HL-60/S4 treated with retinoic acid at 250 ng/mL for 4 days and 3 days (cell line): ENCODE measurements around the gene CKAP2L.

ENCODE experiments used
- in situ Hi-C: fragments of 300-500 bp; cut with MboI; formaldehyde crosslinking; loops from 2 replicates; pipeline ENCODE4 v1.7.0; 2022; ENCODE audit warnings: low sequenced_read_pairs

Gene CKAP2L

DNA sequence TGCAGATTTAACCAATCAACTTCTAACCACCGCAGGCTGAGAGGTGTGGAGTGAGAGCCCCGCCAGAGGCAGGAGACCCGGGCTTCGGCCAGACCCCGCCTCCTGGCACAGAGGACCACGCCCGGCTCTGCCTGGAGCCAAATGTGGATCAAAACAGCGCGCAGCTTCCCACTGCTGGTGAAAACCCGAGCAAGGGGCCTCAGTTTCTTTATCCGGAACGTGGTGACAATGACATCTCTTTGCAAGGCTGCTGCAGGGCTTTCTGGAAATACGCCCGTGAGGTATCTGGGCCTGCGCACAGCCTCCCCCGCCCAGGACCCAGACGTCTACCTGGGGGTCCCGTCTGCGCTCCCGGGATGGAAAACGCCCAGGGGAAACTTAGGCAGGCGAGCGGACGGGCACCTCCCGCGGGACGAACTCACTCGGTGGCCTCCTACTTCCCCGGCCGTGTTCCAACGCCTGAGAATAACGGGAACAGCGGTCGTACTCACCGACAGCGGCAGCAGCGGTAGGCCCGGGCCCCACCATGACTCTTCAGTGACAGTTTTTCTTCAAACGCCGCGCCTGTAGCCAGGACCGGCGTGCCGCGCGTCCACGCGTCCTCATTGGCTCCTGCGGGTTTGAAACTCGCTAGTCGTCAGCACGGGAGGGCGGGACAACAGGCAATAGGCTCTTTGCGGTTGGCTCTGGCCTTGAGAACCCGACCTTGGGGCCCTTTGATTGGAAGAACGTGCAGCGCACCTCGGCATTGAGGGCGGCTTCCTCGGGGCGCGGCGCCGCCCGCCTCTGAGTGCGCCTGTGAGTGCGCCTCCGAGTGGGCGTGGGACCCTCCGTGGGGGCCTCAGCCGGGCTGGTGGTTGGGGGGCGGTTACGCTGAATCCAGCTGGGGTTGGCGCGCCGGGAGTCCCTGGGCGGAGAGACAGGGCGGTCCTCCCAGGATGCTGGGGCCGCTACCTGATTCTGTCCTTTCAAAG is at the start of gene CKAP2L:
CKAP2L (minus strand) TSS at position 539 of the 974 bp plus-strand sequence; CDS start at position 528, 11 bp downstream.
- in situ Hi-C loops = no loop called here

DNA sequence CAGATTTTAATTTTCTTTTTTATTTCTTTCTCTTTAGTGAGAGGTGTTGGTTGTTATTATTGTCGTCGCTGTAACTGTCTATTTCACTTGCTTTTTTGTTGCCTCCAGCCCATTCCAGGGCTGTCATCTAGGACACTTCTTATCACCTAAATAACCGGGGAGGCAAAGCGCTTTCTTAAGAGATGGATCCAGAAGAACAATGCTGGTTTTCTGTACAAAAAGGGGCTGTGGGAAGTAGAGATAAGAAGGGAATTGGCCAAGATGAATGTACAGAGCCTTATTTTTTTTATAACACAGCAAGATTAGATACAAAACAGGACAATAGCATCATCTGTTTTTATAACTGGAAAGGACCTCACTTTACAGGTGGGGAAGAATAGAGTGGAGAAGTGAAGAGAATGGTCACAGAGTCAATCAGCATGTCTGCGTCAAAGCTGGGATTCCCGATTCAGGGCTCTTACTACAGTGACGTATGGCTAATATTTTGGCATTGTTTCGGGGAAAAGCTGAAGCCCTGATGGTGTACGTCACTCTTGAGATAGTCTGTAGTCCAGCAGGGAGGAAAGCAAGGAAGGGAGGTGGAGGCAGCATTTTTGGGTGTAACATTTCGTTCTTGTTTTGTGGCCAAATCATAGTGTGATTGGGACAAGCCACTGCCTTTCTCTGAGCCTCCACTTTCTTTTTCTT is 49.0 kb upstream of the CKAP2L start:
- in situ Hi-C loops = no loop called here

DNA sequence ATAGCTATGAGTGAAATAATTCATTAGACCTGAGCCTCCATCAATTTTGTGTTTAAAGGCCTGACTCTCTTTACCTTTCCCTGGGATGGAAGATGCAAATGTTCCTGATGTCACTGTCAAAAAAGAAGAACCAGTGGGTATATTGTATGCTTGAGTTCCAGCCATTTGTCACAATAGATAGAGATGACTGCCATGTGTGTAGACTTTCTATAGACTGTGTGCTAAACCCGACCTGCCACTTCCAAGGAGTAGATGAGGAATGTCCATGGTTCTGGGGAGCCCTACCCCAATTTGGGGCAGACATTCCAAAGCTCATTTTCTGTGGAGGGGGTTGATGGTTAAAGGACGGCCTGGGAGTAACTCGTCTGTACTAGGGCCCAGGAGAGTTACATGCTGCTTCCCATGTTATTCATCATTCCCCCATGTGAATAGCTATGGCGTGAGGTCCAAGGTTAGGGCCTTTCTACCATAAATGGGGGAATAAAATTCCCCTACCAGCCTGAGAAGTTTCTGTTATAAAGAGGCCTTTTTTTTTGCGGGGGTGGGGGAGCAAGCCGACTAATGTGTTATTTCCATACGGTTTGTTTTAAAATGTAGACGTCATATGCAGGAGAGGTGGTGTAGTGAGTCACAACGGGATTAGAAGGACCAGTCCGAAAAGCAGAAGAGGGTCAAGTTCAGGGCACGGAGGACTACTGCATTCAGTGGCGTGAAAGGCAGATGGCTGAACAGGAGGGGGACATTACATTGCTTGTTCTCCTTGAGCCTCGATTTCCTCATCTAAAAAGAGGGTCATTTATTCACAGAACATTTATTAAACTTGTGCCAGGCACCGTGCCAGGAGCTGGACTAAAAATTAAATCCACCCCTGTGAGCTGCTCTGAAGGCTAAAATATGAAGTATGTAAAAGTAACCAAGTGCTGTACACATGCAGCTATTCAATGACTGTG is 48.2 kb upstream of the CKAP2L start:
- in situ Hi-C loops = no loop called here

DNA sequence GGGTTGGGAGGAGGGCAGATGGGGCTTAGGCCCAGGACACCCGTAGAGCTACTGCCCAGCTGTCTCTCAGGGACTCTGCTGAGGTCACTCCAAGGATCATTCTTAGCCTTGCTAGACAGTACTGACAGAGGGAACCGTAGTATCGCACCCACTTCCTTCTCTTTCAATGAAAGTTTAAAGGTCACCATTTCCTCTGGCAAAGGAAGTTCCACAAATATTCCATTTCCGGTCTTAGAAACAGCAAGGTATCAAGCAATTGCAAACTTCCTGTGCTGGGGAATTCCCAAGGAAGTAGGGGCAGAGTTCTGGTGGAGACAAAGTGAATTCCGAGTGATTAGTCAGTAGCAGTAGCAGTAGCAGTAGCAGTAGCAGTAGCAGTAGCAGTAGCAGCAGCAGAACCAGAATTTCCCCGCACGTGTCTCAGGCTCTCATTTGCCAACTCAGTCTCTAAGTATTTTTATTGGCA is 47.5 kb upstream of the CKAP2L start:
- in situ Hi-C loops = no loop called here

DNA sequence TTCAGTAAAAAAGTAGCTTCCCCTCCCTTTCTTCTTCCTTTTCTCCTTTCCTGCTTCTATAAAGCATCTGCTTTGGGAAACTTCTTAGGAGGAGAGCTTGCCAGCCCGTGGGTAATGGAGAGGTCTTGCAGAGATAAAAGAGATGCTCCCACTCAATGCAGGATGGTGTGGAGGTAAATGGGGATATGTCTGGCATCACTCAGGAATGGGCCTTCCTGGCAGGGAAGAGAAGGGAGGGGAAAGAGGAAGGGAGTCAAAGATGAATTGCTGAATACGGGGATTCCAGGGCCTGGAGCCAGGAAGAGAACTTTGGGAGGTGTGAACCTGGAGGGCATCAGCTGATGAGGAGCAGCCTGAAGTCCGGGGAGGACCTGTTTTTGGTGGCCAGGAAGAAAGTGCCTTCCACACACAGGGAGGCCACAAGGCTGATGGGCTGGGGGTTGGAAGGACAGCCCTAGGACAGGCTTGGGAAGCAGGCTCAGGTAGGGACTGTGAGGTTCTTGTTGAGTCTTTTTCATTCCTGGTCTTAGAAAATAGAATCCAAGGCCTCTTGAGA is 46.9 kb upstream of the CKAP2L start:
- in situ Hi-C loops = no loop called here

DNA sequence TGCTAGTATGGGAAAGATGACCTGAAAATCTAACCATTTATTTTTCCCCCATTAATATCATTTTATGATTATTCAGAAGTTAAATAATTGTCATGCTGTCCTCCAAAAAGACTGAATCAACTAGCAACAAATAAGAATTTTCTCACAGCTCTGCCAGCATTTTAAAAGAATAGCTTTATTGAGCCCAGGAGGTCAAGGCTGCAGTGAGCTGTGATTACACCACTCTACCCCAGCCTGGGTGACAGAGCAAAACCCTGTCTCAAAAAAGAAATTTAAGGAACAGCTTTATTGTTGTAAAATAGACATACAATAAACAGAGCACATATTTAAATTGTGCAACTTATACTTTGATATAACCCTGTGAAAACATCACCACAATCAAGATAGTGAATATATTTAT is 44.7 kb upstream of the CKAP2L start:
- in situ Hi-C loops = no loop called here

- in situ Hi-C loops = no loop called here
Observed at GRCh38 chr2:112807233-112807807, 42.9 kb upstream of the CKAP2L start.

GRCh38 chr2:112805542-112805941 is 41.1 kb upstream of the CKAP2L start:
- in situ Hi-C loops = no loop called here

DNA sequence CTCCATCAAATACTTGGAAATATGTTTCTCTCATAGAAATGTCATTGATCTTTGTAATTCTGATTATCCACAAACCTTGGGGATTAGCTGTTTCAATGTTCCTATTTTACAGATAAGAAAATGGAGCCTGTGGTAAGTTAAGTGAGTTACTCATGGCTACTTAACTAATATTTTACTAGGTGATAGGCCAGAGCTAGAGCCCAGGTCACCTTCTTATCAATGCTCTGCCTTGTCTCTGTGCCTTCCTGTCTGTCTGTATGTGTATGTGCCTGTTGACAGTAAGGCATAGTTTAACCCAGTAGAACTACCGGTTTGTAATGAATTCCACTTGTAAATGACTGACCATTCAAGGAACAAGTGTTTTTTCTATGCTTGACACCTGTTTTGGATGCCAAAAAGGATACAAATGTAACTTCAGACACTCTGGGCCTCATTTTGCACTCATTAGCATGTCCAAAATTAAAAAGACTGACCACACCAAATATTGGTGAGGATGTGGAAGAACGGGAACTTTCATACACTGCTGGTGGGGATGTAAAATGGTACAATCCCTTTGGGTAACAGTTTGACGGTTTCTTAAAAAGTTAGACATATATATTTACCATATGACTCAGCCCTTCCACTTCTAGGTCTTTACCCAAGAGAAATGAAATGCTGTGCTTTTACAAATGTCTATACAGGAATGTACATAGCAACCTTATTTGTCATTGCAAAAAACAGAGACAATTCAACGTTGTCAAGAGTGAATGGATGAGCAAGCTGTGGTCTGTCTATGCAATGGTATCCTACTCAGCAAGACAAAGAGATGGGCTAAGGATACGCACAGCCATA is 39.5 kb upstream of the CKAP2L start:
- in situ Hi-C loops = no loop called here

DNA sequence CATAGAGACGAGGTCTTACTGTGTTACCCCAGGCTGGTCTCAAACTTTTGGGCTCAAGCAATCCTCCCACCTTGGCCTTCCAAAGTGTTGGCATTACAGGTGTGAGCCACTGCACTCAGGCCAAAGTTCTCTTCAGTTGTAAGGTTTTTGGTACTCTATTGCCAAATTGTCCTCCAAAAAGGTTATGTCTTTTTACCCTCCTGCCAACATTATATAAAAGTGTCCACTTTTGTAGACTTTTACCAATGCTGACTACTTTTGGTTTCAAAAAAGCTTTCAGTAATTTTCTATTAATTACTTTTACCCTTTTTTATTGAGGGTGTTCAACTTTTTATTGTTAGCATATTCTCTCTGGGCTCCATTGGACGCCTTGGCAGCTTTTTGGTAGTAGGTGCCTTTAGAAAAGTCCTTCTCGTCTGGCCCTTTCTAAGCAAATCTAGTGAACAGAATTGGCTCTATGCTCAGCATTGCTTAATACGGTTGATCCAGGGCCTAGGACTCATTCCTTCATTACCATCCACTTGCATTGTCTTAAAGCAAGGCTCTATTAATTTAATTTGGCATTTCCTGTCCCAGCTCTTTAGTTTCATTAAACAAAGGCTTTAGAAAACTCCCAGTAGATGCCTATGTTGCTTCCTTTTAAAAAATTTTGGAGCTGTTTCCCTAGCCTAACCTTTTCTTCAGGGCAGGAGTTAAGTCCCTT is 36.6 kb upstream of the CKAP2L start:
- in situ Hi-C loops = no loop called here

- in situ Hi-C loops = no loop called here
Observed at GRCh38 chr2:112798979-112799975, 34.9 kb upstream of the CKAP2L start.

DNA sequence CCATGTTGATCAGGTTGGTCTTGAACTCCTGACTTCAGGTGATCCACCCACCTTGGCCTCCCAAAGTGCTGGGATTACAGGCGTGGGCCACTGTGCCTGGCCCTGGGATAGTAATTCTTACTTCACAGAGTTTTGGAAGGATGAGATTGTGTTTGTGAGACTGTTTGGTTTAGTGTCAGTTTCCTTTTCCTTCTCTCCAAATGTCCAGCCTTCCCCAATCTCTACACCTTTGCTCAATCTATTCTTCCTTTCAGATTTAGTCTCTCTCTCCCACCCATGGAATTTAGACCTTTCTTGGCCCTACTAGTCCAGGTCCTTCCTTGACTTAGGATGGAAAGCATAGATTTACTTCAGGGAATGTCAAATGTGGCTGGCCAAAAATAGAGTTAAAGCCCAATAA is 32.1 kb upstream of the CKAP2L start:
- in situ Hi-C loops = no loop called here

DNA sequence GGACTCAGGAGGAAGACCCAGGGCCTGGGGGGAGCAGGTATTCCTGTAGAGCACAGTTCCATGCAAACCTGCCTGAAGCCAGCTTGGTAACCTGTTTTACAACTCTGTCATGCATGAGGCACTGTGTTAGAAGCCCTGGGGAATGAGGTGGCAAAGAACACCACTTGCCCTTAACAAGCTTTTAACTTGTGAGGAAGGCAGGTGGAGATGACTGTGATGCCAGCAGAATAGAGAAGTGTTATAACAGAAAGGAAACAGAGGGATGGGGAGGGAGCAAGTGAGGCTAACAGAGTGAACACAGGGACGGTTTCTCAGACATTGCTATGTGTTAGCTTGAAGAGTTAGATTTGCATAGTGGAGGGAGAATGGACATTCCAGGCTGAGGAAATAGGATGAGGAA is 31.4 kb upstream of the CKAP2L start:
- in situ Hi-C loops = no loop called here

GRCh38 chr2:112794841-112795240 is 30.4 kb upstream of the CKAP2L start:
- in situ Hi-C loops = no loop called here

DNA sequence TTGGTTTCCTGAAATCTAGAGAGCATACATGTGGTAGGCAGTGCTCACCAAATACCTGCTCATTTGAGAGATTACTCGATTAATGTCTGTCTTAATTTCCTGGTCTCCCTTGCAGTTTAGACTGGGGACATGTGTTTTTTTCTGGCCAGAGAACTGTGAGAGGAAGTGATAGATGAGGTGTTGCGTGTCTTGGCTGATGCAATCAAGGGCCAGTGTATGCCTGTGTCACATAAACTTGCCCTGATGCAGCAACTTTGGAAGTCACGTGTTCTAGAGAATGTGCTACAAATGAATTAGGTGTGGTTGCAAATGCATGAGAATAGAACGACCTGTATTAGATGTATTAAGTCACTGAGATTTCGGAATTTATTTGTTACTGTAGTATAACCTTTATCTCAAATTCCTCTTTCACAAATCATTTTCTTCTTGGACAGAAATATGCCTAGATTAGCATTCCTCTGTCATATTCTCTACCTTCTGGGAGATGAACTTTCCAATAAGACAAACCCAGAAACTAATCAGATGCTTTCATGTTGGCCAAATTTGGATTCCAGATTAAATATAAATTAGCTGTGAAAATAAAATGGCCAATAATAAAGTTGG is 29.8 kb upstream of the CKAP2L start:
- in situ Hi-C loops = no loop called here

DNA sequence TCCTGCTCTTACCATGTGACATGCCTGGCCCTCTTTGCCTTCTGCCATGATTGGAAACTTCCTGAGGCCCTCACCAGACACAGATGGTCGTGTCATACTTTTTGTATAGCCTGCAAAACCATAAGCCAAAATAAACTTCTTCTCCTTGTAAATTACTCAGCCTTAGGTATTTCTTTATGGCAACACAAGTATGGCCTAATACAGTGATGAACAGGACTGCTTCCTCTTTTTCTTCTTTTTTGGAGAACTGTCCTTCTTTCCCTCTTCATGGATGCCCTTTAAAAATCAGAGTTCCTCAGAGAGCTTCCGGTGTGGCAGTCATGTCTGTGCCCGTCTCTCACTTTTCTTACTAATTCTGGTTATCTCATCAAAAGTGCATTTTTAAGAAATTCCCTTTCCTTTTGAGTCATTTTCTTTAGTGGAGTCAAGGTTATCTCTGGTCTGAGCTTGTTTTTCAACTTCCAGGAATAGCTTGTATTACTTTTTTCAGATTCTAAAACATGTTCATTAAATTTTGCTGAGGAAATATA is 29.1 kb upstream of the CKAP2L start:
- in situ Hi-C loops = no loop called here

GRCh38 chr2:112792419-112792818 is 28.0 kb upstream of the CKAP2L start:
- in situ Hi-C loops = no loop called here
